Natural killer cell (primary cell): ENCODE results near the gene TK1. TPM values are rescaled to one million over a fixed set of nuclear protein-coding genes. Genes with fewer than 3 reads are reported as not detected.
A peak's percentile ranks its signal among the peaks of the same experiment; 100 is the strongest.

ENCODE experiments used
- ATAC-seq, 3 donors: fragments of 150-1000 bp in 2 of 3; fragments of 200-7000 bp in 1 of 3; cut with Tn5 transposase; 1 replicate in 1 of 3; 2 replicates in 2 of 3; pipeline ENCODE4 v1.10.0; 2021; ENCODE audit warnings: mild to moderate bottlenecking in 2 of 3, moderate library complexity in 2 of 3
- DNase-seq, 2 donors: peaks; one replicate each; pipeline versions ENCODE4 v3.0.0 to v3.0.0-alpha.2; 2013 to 2021; ENCODE audit warnings: mixed read lengths in 1 of 2
- H3K27ac ChIP-seq: one replicate; pipeline ENCODE4 v1.5.1; 2013; ENCODE audit warnings: mild to moderate bottlenecking, low read length
- H3K27me3 ChIP-seq: one replicate; pipeline ENCODE4 v1.6.1; 2013; ENCODE audit warnings: low read length; ENCODE audit not compliant: control insufficient read depth, insufficient read depth
- H3K36me3 ChIP-seq: one replicate; pipeline ENCODE4 v1.6.1; 2013; ENCODE audit warnings: low read length; ENCODE audit not compliant: control insufficient read depth, insufficient read depth
- H3K4me1 ChIP-seq: one replicate; pipeline ENCODE4 v1.6.1; 2013; ENCODE audit warnings: low read length; ENCODE audit not compliant: control insufficient read depth, insufficient read depth
- H3K4me3 ChIP-seq: one replicate; pipeline ENCODE4 v1.5.1; 2013; ENCODE audit warnings: low read length
- H3K9me3 ChIP-seq: one replicate; pipeline ENCODE4 v1.6.1; 2013; ENCODE audit warnings: low read length; ENCODE audit not compliant: control insufficient read depth, insufficient read depth
- H3K27ac Mint-ChIP-seq, 2 donors: one replicate each; pipeline ENCODE4 v1.8.0; 2022; ENCODE audit warnings: mild to moderate bottlenecking in 2 of 2, mixed read lengths in 2 of 2, moderate library complexity in 1 of 2
- H3K27me3 Mint-ChIP-seq, 2 donors: one replicate each; pipeline ENCODE4 v1.8.0; 2022; ENCODE audit warnings: low read depth in 2 of 2, mixed read lengths in 2 of 2
- H3K36me3 Mint-ChIP-seq: one replicate; pipeline ENCODE4 v1.8.0; 2022; ENCODE audit warnings: mixed read lengths
- H3K4me1 Mint-ChIP-seq, 2 donors: one replicate each; pipeline ENCODE4 v1.8.0; 2022; ENCODE audit warnings: mixed read lengths in 2 of 2
- H3K4me3 Mint-ChIP-seq: one replicate; pipeline ENCODE4 v1.8.0; 2022; ENCODE audit warnings: mild to moderate bottlenecking, moderate library complexity, mixed read lengths
- H3K9me3 Mint-ChIP-seq, 2 donors: one replicate each; pipeline ENCODE4 v1.8.0; 2022; ENCODE audit warnings: mixed read lengths in 2 of 2
- WGBS: methylation state at CpG from one replicate; pipeline ENCODE4 v1.1.7; 2013; ENCODE audit warnings: missing lambda C conversion rate; ENCODE audit not compliant: insufficient coverage; 5-methylcytosine and 5-hydroxymethylcytosine counted together
- intact Hi-C: fragments of 100-400 bp; cut with micrococcal nuclease; formaldehyde crosslinking; loops from one replicate; pipeline ENCODE4 v1.14.2; 2022
- total RNA-seq, 4 donors: library from RNA; stranded (reverse); fragments of 120-200 nt in 1 of 4; gene quantifications; one replicate each; pipeline versions ENCODE4 v1.2.3 to v1.2.4, GENCODE V29; 2013 to 2022
- TF ChIP-seq, protein P1 (sequence below): fragments of 200-600 bp; IDR thresholded peaks from one replicate; pipeline ENCODE4 v1.8.0; 2022; ENCODE audit warnings: antibody characterized with exemption

Gene TK1
- total RNA-seq, 3 donors from 2014 or later (not counting 1 experiment from before 2014, with no cell fraction given) = 2.1 to 5.1 (median 3.9) TPM

DNA sequence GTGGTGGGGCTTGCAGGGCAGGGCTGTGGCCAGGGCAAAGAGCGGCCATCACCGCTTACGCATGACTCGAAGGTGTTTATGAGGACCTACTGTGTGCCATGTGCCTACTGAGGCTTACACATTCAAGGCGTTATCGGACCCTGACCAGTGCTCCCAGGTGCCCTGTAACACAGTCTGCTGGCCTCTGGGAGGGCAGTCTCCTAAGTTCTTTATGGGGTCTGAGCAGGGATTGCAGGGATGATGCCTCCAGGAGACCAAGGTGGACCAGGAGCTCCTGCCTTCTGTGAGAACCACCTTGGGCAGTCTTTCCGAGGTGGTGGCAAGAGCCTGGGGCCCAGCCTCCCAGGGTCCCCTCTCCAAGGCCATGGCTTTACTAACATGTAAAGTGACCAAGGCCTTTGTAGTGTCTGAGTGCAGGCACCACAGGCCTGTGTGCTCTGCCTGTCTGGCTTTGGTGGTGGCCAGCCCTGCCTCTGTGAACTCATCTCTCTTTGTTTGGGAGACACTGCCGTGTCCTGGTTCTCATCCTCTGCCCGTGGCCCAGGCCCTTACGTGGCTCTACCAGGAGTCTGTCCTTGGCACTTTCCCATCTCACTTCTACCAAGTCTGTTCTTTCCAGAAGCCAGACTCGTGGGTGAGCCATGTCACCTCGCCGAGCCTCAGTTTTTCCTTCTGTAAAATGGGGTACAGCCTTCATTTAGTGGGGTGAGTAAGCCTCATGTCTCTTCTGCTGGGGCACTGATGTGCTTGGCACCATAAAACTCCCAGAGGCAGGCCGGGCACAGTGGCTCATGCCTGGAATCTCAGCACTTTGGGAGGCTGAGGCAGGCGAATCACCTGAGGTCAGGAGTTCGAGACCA, 21.9 kb downstream of the TK1 start:
- intact Hi-C loops = no loop called here
- Histone ChIP-seq H3K9me3 (no peaks in the 10 kb centered on the region), H3K27ac (no peak overlapping the region), H3K4me1 (peaks cover 18% of the 10 kb centered on the region), H3K4me3 (no peak overlapping the region), H3K27me3 (no peaks in the 10 kb centered on the region), H3K36me3 (no peaks in the 10 kb centered on the region)
- no peaks in the 10 kb centered on the region for H3K27me3 Mint-ChIP-seq
- WGBS = 89% methylated on average over 16 of the region's 16 CpGs
- no peak overlapping the region for H3K27ac Mint-ChIP-seq
- H3K4me3 Mint-ChIP-seq = no peak overlapping the region
- H3K36me3 Mint-ChIP-seq = no peaks in the 10 kb centered on the region
- DNase-seq = no peak
- H3K4me1 Mint-ChIP-seq = peaks cover 0 to 7% of the 10 kb centered on the region in 2 donors
- ATAC-seq = no peak
- TF ChIP-seq, protein P1, sequence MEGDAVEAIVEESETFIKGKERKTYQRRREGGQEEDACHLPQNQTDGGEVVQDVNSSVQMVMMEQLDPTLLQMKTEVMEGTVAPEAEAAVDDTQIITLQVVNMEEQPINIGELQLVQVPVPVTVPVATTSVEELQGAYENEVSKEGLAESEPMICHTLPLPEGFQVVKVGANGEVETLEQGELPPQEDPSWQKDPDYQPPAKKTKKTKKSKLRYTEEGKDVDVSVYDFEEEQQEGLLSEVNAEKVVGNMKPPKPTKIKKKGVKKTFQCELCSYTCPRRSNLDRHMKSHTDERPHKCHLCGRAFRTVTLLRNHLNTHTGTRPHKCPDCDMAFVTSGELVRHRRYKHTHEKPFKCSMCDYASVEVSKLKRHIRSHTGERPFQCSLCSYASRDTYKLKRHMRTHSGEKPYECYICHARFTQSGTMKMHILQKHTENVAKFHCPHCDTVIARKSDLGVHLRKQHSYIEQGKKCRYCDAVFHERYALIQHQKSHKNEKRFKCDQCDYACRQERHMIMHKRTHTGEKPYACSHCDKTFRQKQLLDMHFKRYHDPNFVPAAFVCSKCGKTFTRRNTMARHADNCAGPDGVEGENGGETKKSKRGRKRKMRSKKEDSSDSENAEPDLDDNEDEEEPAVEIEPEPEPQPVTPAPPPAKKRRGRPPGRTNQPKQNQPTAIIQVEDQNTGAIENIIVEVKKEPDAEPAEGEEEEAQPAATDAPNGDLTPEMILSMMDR = no peak
- H3K9me3 Mint-ChIP-seq = no peaks in the 10 kb centered on the region

DNA sequence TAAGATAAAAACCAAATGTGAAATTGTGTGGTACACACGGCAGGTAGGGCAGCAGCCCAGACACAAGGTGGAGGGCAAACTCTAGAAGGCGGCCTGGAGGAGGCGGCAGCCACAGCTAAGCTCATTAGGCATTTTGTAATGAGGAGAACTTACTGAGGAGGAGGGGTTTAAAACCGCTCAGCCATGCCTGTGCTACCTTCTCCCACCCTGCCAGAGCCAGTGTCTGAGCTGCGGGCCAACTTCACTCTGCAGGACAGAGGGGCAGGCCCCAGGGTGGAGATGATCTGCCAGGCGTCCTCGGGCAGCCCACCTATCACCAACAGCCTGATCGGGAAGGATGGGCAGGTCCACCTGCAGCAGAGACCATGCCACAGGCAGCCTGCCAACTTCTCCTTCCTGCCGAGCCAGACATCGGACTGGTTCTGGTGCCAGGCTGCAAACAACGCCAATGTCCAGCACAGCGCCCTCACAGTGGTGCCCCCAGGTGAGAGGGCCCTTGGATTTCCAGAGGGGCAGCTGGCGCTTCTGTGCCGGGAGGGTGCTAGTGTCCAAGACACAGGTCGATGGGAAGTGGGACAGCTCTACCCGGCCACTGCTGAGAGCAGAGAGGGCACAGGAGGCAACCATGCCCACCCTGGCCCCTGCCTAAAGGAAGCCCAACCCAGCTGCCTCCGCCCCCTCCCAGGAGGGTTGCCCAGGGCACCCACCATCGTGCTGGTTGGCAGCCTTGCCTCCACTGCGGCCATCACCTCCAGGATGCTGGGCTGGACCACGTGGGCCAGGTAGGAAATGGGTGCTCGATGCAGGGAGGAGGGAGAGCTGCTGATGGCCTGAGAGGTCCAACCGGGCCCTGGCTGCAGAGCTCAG, 22.7 kb downstream of the TK1 start:
- Mint-ChIP-seq H3K27ac (no peak overlapping the region), H3K27me3 (no peaks in the 10 kb centered on the region), H3K4me1 (no peaks in the 10 kb centered on the region), H3K36me3 (no peaks in the 10 kb centered on the region), H3K9me3 (no peaks in the 10 kb centered on the region), H3K4me3 (no peak overlapping the region)
- Histone ChIP-seq H3K36me3 (no peaks in the 10 kb centered on the region), H3K4me1 (peaks cover 10% of the 10 kb centered on the region), H3K9me3 (no peaks in the 10 kb centered on the region), H3K27ac (no peak overlapping the region), H3K4me3 (no peak overlapping the region), H3K27me3 (no peaks in the 10 kb centered on the region)
- ATAC-seq (no peak), DNase-seq (no peak)
- 69% methylated on average over 22 of the region's 22 CpGs for WGBS
- intact Hi-C loops = no loop called here
- TF ChIP-seq, protein P1 = no peak

DNA sequence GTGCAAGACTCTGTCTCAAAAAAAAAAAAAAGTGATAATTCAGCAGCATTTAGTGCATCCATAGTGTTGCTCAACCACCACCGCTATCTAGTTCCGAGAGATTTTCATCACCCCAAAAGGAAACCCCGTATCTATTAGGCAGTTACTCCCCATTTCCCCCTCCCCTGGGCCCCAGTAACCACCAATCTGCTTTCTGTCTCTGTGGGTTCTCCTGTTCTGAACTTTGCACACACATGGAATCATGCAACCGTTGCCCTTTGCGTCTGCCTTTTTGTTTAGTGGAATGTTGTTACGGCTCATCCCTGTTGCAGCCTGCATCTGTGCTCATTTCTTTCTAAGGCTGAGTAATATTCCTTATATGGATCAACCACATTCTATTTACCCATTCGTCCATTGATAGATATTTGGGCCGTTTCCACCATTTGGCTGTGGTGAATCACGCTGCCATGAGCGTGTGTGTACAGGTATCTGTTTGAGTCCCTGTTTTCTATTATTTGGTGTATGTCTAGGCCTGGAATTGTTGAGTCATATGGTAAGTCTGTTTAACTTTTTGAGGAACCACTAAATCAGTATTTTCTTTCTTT, 27.2 kb downstream of the TK1 start:
- Mint-ChIP-seq H3K9me3 (no peaks in the 10 kb centered on the region), H3K4me1 (no peaks in the 10 kb centered on the region), H3K4me3 (no peak overlapping the region), H3K36me3 (no peaks in the 10 kb centered on the region), H3K27ac (no peak overlapping the region), H3K27me3 (no peaks in the 10 kb centered on the region)
- no peak overlapping the region for H3K4me3 ChIP-seq
- no peaks in the 10 kb centered on the region for H3K27me3 ChIP-seq
- 70% methylated on average over 10 of the region's 10 CpGs for WGBS
- TF ChIP-seq, protein P1 = no peak
- H3K4me1 ChIP-seq = no peaks in the 10 kb centered on the region
- no peak overlapping the region for H3K27ac ChIP-seq
- peak in 1 of 3 donors; percentile 59 for ATAC-seq
- H3K36me3 ChIP-seq = no peaks in the 10 kb centered on the region
- intact Hi-C loops = no loop called here
- no peak for DNase-seq
- H3K9me3 ChIP-seq = no peaks in the 10 kb centered on the region
